Measurements from ENCODE around the gene IRX3. TPM values are rescaled to one million over a fixed set of nuclear protein-coding genes. Genes with fewer than 3 reads are reported as not detected.

Gene IRX3
- total RNA-seq, result 0.39 TPM in 1 of 2 replicates, not detected in the other

DNA sequence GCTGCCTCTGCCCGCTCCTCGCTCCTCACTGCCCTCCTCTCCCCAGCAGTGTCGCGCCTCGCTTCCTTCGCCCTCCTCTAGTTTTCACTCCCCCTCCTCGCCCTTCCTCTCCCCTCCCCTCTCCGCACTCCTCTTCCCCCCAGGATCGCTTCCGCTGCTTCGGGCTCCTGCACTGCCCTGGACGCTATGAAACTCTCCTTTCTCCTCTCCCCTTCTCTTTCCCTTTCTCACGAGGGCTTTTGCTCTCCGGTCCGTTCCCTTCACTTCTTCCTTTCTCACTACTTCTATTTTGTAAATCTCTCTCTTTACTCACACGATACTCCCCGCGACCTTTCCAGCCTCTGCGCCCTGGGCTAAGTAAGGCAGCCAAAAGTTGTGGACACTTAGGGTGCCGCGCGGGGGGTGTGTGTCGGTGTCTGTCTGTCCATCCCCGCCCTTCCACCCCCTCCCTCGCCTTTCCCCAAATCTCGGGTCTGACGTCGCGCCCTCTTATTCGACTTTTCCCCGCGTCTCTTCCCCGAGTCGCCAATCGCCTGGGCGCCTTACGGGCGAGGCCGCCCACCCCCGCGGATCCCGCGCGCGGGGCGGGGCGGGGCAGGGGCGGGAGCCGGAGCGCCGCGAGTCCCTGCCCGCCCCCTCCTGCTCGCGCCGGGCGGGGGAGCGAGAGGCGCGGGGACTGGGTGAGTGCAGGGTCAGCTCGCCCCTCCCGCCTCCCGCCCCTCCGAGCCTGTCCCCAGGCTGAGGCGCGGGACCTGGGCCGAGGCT, at the start of gene IRX3:
Gene IRX3, minus strand, starts transcription at position 422 of the 765 bp plus-strand sequence. CDS start 737 bp downstream, outside the sequence.

Measured in placental epithelial cell (primary cell).